A673 (cell line): ENCODE results near the gene C11orf21. TPM values are rescaled to one million over a fixed set of nuclear protein-coding genes. Genes with fewer than 3 reads are reported as not detected.

Experiments used
- Bru-seq: library from RNA; stranded (reverse); fragments of 400-500 nt; gene quantifications from one replicate; lab custom pipeline; 2021; lab: Mats Ljungman, UMichigan
- BruChase-seq, 2 experiments: library from RNA; stranded (reverse); fragments of 400-500 nt; gene quantifications; one replicate each; lab custom pipeline; 2021; lab: Mats Ljungman, UMichigan
- BruUV-seq: library from RNA; stranded (reverse); fragments of 400-500 nt; replicated peaks from 2 replicates; lab custom pipeline; 2021; lab: Mats Ljungman, UMichigan
- CTCF ChIA-PET: fragments of 300-600 bp; sonication (Branson Sonifier 250); formaldehyde crosslinking; loops from one replicate; lab custom pipeline; 2022; ENCODE audit warnings: antibody characterized with exemption; lab: Charles Lee
- POLR2A ChIA-PET: fragments of 300-600 bp; sonication (Branson Sonifier 250); formaldehyde crosslinking; loops from one replicate; lab custom pipeline; 2022; ENCODE audit warnings: antibody characterized with exemption; ENCODE audit not compliant: low non-redundant PET; lab: Charles Lee
- DNase-seq: peaks from one replicate; pipeline ENCODE4 v3.0.0-alpha.2; 2015; ENCODE audit warnings: low spot score
- H3K27ac ChIP-seq: fragments of 200-600 bp; sonication (generic); 2 replicates; pipeline ENCODE4 v1.5.1; 2016; ENCODE audit warnings: mixed run types, low read depth, mild to moderate bottlenecking, mixed read lengths, antibody characterized with exemption, low read length; ENCODE audit not compliant: poor library complexity, severe bottlenecking
- H3K27me3 ChIP-seq: fragments of 200-600 bp; sonication (generic); replicated peaks from 2 replicates; pipeline ENCODE4 v1.6.1; 2017; ENCODE audit warnings: mixed run types, low read depth, mild to moderate bottlenecking, mixed read lengths, antibody characterized with exemption, low read length; ENCODE audit not compliant: insufficient read depth, poor library complexity
- H3K36me3 ChIP-seq: fragments of 200-600 bp; sonication (generic); 2 replicates; pipeline ENCODE4 v1.6.1; 2016; ENCODE audit warnings: mixed run types, mild to moderate bottlenecking, mixed read lengths, antibody characterized with exemption, low read length; ENCODE audit not compliant: insufficient read depth, poor library complexity, severe bottlenecking
- H3K4me1 ChIP-seq: fragments of 200-600 bp; sonication (generic); 2 replicates; pipeline ENCODE4 v1.6.1; 2017; ENCODE audit warnings: mixed run types, mild to moderate bottlenecking, mixed read lengths, antibody characterized with exemption, low read length; ENCODE audit not compliant: insufficient read depth, poor library complexity, severe bottlenecking
- H3K4me3 ChIP-seq: fragments of 200-600 bp; sonication (generic); 2 replicates; pipeline ENCODE4 v1.5.1; 2016; ENCODE audit warnings: low read depth, mixed run types, mild to moderate bottlenecking, mixed read lengths, low read length; ENCODE audit not compliant: poor library complexity, severe bottlenecking
- H3K9me3 ChIP-seq: fragments of 200-600 bp; sonication (generic); 2 replicates; pipeline ENCODE4 v1.6.1; 2016; ENCODE audit warnings: mixed run types, low read depth, mild to moderate bottlenecking, mixed read lengths, antibody characterized with exemption, low read length; ENCODE audit not compliant: poor library complexity, severe bottlenecking
- EZH2 ChIP-seq: fragments of 200-600 bp; sonication (generic); IDR thresholded peaks from 2 replicates; pipeline ENCODE4 v1.6.1; 2017; ENCODE audit warnings: borderline replicate concordance, low read depth, mild to moderate bottlenecking, mixed read lengths, antibody characterized with exemption, low read length; ENCODE audit not compliant: poor library complexity, severe bottlenecking
- intact Hi-C: fragments of 100-400 bp; cut with micrococcal nuclease; formaldehyde crosslinking; loops from one replicate; pipeline ENCODE4 v1.10.0; 2022; ENCODE audit not compliant: unreplicated experiment
- long read RNA-seq: library from polyadenylated mRNA; stranded (forward); transcript quantifications from one replicate; pipeline ENCODE4 v2.0.0, GENCODE V29; 2022
- total RNA-seq: library from RNA; stranded (reverse); gene quantifications from 2 replicates; pipeline ENCODE4 v1.2.3, GENCODE V29; 2021
- TF ChIP-seq, protein P1 (sequence below): fragments of 300-800, 200-600 bp; sonication (generic); conservative IDR thresholded peaks from 2 replicates; pipeline ENCODE4 v1.5.1; 2017; ENCODE audit warnings: low read depth, mild to moderate bottlenecking, antibody characterized with exemption, low read length, moderate library complexity, mixed read lengths

The C11orf21 gene
- not detected in 2 replicates for total RNA-seq
- not detected for Bru-seq, nascent RNA
- not detected for BruChase-seq, experiment 1, labeled RNA remaining after a 2-hour chase
- BruChase-seq, experiment 2, labeled RNA remaining after a 6-hour chase: percentile 10 among the genes with signal in this experiment
- long read RNA-seq: 0 reads

DNA sequence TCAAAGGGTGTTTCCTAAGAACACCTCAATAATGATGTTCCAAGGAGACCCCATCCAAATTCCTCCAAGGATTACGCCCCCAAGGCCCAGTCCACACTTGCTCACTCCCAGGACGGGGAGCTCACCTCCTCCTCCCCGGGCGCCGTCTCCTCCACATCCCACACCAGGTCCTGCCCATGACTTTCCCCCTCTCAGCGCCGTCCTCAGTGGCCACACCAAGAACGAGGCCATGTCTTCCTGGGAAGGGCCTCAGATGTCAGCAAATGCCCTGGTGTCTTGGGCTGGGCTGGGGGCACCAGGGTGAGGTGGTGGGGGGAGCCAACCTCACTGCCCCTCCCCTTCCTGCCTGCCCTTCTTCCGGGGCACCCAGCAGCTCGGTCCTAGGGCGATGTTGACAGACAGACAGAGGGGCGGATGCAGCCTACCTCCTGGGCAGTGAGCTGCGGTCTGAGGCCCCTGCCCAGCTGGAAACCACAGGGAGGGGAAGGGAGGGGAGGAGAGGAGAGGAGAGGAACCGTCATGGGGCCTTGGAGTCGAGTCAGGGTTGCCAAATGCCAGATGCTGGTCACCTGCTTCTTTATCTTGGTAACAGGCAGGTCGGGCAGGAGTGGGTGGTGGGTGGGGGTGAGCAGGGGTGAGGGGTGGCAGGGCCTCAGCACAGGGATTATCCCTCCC lies at the start of gene C11orf21, which contains the start of gene TSPAN32:
Gene C11orf21 (minus strand): TSS at position 288 of the 675 bp plus-strand sequence. CDS start 110 bp downstream, at position 178.
Gene TSPAN32 (plus strand): TSS at position 383 of the 675 bp plus-strand sequence. CDS start 137 bp downstream, at position 520.
- no peaks in the 10 kb centered on the region for H3K9me3 ChIP-seq
- CTCF ChIA-PET: no interaction called here
- no peak within 1 kb of the TSS for H3K4me3 ChIP-seq
- intact Hi-C loops: no loop called here
- no peak within 1 kb of the TSS for H3K27ac ChIP-seq
- POLR2A ChIA-PET: no interaction called here
- H3K36me3 ChIP-seq: no peaks in the 10 kb centered on the region
- no peak for DNase-seq
- TF ChIP-seq, protein P1, sequence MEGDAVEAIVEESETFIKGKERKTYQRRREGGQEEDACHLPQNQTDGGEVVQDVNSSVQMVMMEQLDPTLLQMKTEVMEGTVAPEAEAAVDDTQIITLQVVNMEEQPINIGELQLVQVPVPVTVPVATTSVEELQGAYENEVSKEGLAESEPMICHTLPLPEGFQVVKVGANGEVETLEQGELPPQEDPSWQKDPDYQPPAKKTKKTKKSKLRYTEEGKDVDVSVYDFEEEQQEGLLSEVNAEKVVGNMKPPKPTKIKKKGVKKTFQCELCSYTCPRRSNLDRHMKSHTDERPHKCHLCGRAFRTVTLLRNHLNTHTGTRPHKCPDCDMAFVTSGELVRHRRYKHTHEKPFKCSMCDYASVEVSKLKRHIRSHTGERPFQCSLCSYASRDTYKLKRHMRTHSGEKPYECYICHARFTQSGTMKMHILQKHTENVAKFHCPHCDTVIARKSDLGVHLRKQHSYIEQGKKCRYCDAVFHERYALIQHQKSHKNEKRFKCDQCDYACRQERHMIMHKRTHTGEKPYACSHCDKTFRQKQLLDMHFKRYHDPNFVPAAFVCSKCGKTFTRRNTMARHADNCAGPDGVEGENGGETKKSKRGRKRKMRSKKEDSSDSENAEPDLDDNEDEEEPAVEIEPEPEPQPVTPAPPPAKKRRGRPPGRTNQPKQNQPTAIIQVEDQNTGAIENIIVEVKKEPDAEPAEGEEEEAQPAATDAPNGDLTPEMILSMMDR: no peak
- no peak for TF ChIP-seq EZH2
- H3K4me1 ChIP-seq: peaks cover 6% of the 10 kb centered on the region
- H3K27me3 ChIP-seq: no peaks in the 10 kb centered on the region
- BruUV-seq: no TSS peak

DNA sequence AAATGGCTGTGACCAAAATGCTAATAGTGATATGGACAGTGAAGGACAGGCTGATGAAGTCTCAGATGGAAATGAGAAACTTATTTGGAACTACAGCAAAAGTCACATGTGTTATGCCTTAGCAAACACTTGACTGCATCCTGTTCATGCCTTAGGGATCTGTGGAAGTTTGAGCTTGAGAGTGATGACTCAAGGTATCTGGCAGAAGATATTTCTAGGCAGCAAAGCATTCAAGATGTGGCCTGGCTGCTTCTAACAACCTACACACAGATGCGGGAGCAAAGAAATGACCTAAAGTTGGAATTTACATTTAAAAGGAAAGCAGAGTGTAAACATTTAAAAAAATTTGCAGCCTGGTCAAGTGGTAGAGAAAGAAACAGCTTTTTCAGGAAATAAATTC lies 47.3 kb upstream of the C11orf21 start:
- no peak overlapping the region for H3K4me3 ChIP-seq
- no peak for DNase-seq
- no peak for TF ChIP-seq EZH2
- TF ChIP-seq, protein P1: no peak
- CTCF ChIA-PET: no interaction called here
- no peaks in the 10 kb centered on the region for H3K4me1 ChIP-seq
- POLR2A ChIA-PET: no interaction called here
- no peak overlapping the region for H3K27ac ChIP-seq
- intact Hi-C loops: no loop called here
- no peaks in the 10 kb centered on the region for H3K9me3 ChIP-seq
- H3K36me3 ChIP-seq: no peaks in the 10 kb centered on the region
- H3K27me3 ChIP-seq: no peaks in the 10 kb centered on the region
- BruUV-seq: no TSS peak

GRCh38 chr11:2347308-2347830 lies 45.7 kb upstream of the C11orf21 start:
- DNase-seq: no peak
- Histone ChIP-seq H3K27me3 (no peaks in the 10 kb centered on the region), H3K4me3 (no peak overlapping the region), H3K36me3 (no peaks in the 10 kb centered on the region), H3K4me1 (no peaks in the 10 kb centered on the region), H3K27ac (no peak overlapping the region), H3K9me3 (no peaks in the 10 kb centered on the region)
- ChIA-PET POLR2A (no interaction called here), CTCF (no interaction called here)
- BruUV-seq: no TSS peak
- TF ChIP-seq, protein P1: no peak
- no peak for TF ChIP-seq EZH2
- intact Hi-C loops: no loop called here
